ENCODE measurements around the gene ACSF3.

The ACSF3 gene

DNA sequence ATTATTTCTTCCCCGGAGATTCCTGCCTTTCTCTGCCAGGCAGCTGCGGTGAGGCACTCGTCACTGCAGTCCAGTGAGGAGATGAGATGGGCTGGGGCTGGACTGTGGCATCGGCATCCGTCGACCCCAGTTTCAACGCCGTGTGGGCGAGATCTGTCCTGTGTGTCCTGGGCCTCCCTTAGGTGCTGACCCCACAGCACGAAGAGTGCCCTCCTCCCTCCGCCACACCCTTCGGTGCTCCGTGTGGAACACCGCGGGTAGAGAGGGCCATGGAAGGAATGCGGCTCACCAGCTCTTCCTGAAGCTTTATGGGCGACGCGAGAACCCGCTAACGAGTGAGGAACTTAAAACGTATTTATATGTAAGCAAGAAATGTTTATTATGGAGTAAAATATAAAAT lies 17.6 kb downstream of the ACSF3 start:
- no peak for DNase-seq

DNA sequence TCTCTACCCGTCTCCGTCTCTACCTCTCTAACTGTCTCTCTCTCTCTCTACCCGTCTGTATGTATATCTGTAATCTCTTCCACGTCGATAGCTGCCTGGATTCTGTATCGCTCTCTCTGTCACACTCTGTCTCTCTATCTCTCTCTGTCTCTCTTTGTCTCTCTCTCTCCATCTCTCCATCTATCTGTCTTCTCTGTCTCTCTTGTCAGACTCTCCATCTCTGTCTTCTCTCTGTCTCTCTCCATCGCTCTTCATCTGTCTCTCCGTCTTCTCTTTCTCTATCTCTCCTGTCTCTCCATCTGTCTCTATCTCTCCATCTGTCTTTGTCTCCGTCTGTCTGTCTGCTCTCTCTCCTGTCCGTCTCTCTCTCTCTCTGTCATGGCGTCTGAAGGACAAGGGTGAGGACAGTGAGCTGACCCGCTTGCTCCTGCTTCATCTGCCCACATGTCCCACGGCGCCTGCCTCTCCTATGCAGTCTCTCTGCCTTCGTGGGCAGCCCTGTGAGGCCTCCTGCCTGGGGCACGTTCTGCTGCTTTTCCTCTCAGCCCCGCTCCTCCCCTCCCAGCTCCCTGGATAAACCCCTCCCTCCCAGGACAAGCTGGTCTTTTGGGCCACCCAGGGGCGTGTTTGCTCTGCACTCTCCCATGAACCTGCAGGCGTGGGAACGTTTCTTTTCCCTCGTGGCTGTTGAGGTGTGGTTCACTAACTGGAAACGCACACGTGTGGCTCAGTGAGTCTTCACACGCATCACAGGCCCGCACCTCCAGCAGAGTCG lies 18.9 kb downstream of the ACSF3 start:
- no peak for DNase-seq

DNA sequence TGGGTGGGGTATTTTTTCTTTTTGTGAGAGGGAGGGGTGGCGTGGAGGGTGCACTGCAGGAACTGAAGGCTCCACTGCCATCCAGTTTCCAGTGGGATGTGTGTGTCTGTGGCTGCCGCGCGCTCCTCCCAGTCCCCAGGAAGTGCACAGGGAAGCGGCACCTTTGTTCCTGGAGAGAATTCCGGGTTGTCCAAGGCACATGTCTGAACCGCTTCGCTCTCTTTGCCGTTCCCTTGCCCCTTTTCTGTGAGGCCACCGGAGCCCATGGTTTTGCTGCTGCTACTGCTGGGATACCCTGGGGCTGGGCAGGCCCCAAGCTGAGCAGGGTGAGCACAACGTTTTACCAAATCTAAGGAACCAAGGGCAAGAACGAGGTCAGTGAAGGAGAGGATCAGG lies 19.5 kb downstream of the ACSF3 start:
- no peak for DNase-seq

DNA sequence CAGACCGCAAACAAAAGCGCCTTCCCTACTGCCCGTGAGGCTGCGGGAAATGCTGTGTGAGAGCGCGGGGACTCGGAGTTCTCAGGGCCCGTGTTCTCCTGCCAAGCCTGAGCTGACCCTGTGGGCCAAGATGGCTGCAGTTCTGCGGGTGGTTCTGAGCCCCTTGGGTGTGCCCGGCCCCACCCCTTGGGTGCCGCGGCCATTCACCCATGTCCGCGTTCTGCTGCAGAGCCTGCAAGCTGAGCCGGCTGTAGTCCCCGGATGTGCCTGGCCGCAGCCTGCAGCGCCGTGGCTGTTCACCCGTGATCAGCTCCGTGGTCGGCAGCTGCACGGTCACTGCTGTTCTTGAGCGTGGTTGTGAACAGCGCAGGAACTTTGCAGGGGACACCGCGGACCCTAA lies 20.0 kb downstream of the ACSF3 start:
- no peak for DNase-seq

DNA sequence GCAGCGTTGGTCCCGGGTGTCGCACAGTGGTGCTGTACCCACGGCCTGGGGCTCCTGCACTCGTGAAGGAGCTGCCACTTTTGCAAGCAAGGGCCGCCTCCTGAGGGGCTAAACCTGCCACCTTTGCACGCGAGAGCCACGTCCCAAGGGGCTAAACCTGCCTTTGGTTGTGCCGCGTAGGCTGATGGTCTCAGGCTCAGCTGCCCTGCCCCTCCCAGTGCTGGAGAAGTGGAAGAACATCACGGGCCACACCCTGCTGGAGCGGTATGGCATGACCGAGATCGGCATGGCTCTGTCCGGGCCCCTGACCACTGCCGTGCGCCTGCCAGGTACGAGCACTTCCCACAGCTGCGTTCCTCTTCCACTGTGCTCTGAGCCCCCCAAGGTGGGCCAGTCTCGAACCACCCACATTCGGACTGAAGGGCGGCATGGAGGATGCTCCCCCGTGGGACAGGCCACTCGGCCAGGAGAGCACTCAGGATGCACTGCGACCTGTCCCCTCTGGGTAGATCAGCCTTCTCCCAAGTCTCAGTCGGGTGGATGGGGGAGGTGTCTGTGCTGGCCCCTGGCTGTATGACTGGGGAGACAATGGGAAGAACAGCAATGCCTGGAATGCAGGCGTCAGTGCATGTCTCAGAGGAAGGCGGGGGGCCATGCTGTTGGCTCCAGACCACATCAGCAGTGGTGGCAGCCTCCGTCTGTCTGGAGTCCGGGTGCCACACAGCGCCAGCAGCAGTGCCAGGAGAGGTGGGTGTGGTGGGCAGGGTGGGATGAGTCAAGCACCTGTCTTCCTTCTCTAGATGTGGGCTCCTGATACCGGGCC lies 20.7 kb downstream of the ACSF3 start:
- no peak for DNase-seq

DNA sequence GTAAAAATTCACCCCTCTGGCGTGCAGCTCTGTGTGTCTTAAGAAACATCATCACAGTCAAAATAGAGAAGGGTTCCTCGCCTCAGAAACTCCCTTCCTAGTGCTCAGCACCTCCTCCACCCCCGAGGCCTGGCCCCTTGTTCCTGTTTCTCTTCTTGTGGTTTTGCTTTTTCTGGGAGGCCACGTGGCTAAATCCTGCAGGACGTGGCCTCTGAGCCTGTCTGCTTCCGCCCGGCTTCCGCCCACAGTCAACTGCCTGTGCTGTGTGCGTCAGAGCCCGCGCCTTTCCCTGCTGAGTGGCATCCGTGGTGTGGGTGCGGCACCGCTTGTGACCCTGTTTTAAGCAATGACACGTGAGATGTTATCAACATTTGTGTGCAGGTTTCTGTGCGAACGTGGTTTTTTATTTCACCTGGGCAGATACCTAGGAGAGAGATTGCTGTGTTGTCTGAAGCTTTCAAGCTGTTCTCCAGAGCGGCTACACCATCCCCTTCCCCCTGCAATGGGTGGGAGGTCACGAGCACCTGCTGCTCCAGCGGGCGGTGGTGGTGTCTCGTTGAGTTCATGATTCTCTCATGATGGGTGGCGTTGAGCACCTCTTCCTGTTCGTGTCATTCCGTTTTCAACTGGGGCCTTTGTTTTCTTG lies 21.7 kb downstream of the ACSF3 start:
- no peak for DNase-seq

DNA sequence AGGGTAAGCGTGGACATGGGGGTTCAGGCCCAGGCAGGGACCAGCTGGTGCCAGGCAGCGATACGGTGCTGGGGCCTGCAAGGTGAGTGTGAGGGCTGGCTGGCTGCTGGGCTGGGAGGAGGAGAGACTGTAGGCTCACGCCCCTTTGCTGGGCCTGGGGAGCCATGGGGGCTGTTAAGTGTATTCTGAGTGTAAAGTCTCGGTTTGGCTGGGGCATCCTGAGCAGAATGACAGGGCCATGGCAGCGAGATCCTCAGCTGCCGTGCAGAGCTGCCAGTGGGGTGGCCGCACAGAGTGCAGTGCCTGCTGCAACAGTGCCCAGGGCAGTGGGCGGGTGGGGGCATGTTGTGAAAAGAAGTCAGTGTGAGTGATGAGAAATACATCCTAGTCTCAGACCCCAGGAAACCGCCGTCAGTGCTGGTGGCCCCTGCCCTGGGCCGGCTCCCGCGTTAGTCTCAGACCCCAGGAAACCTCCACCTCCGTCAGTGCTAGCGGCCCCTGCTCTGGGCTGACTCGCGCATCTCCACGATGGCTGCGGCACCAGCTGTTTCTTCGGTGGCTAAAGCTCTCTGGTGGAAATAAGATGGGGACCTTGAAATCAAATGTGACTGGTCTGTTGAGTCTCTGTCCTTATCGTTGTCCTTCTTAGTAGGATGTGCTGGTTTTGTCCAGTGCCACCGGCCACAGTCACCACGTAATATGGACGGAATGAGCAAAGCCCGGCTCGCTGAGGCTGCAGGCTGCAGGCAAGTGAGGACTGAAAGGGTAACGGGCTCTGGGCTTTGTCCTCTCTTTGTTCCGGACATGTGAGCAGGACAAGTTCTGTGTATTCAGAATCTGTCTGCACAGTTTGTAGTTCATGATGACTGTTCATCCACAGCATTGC lies 22.9 kb downstream of the ACSF3 start:
- DNase-seq, result no peak

DNA sequence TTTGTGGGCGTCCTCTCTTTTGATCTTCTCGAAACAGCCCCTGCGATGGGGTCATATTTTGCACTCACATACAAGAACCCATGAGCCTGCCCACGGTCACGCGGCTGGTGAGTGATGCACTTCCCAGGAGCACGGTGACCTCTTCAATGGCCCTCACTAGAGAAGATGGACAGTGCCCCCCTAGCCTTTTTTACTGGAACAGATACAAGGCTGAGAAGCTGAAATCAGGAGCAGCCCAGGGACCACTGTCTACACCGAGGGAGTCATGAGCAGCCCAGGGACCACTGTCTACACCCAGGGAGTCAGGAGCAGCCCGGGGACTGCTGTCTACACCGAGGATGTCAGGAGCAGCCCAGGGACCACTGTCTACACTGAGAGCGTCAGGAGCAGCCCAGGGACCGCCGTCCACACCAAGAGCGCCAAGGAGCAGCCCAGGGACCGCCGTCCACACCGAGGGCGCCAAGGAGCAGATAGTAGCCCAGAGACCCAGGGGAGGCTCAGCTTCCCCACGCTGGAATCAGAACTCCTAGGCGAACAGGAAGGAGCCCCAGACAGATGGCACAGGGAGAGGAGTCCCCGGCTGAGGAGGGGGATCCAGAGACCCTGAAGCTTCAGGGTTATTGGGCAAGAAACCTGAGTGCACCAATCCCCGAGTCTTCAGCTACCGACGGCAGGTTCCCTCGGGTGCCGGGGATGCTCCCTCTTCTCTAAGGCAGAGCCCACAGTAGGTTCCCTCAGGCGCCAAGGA lies 23.7 kb downstream of the ACSF3 start:
- no peak for DNase-seq

DNA sequence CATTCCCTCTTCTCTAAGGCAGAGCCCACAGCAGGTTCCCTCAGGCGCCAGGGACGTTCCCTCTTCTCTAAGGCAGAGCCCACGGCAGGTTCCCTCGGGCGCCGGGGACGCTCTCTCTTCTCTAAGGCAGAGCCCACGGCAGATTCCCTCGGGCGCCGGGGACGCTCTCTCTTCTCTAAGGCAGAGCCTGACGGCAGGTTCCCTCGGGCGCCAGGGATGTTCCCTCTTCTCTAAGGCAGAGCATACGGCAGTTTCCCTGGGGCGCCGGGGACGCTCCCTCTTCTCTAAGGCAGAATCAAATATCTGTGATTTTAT lies 24.3 kb downstream of the ACSF3 start:
- no peak for DNase-seq

DNA sequence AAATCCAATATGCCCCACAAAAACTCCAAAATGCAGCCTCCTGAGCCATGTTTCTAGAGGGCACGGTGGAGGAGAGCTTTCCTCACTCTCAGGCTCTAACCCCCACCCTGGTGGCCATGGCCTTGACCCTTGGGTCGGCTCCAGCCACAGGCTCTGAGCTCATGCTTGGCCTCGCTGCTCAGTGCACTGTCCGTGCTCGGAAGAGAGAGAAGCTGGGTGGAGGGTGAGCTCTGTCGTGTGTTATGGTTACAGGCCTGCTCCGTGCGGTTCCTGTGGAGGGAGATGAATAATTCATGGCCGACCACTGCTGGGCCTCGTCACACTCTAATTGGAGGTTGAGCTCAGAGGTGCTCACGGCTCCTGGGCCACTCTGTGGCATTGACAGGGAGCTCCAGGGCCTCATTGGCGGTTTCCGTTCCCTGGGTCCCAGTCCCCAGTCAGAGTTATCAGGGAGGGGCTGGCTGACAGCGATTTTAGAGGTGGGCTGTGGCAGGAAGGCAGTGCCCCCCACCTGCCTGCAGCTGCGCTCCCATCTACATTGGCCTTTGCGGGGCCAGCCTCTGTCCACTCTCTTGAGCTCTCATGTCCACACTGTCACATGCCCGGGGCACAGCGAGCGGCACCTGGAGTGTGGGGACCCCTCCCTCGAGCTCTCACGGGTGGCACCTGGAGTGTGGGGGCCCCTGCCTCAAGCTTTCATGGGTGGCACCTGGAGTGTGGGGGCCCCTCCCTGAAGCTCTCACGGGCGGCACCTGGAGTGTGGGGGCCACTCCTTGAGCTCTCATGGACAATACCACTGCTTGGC lies 24.9 kb downstream of the ACSF3 start:
- DNase-seq, result no peak

DNA sequence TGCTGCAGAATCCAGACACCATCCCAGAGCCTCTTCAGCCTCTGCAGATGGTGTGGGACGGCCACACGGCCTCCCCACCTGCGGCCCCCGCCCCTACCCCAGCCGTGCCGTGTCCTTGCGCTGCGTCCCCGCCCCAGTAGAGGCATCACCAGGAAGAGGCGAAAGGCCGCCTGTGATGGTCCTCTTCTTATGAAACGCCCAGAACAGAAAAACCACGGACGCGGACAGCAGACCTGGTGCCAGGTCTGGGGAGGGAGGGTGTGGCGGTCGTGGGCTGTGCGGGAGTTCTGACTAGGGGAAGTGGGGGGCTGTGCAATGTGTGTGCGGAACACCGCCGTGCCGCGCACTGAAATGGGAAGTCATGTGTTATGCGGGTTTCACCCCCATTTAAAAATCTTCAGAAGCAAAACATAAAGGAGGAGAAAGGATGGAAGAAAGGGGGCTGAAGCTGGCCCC lies 25.5 kb downstream of the ACSF3 start:
- DNase-seq, result no peak

DNA sequence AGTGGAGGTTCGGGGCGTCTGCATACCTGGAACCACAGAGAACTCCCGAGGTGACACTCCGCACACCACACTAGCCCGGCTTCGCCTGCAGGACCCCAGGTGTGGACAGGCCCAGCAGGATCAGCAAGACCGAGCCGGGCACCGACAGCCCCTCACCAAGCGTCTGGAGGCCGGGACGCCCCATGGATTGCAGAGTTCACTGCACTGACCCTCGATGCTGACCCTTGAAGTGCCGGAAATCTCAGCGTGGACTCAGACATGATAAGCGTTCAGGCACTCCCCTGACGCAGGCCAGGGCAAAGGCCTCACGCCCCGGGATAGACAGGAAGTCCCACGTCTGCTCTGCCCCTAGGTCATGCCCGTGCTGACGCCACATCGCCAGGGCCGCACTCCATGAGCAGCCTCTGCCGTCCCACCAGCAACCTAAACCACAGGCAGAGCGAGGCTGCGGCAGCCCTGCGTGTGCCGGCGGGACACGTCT lies 26.0 kb downstream of the ACSF3 start:
- no peak for DNase-seq

DNA sequence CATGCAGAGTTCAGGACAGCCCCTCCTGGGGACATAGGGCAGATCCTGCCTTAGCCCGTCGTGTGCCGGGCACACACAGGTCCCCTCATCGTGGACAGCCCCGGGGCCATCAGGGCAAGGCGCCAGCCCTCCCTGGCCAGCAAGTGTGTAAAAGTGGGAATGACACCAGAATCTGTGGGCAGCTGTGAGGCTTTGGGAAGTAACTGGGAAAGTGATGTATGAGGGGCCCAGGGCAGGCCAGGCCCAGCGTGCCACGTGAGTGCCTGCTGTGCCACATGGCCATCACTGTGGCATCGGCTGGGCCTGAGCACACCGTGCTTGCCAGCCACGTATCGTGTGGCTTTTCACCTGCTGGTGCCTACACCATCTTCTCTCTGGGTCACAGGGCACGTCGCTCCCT lies 26.6 kb downstream of the ACSF3 start:
- no peak for DNase-seq

DNA sequence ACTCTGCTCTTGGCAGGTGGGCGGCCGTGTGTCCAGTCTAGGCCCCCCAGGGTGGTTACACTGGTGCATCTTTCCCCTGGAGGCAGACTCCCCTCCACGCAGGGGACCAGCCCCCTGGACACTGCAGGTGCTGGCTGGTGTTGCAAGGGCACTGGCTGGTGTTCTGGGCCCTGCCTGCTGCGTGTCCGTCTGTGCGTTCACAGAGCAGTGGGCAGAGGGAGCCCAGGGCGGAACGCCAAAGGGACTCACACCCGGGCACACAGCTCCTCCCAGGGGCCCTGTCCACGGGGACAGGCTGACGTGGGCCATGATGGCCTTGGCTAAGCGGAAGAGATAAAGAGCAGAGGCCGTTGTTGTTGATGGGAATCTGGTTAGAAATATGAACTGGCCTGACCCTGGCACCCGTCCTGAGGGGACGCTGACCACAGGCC lies 27.3 kb downstream of the ACSF3 start:
- no peak for DNase-seq

DNA sequence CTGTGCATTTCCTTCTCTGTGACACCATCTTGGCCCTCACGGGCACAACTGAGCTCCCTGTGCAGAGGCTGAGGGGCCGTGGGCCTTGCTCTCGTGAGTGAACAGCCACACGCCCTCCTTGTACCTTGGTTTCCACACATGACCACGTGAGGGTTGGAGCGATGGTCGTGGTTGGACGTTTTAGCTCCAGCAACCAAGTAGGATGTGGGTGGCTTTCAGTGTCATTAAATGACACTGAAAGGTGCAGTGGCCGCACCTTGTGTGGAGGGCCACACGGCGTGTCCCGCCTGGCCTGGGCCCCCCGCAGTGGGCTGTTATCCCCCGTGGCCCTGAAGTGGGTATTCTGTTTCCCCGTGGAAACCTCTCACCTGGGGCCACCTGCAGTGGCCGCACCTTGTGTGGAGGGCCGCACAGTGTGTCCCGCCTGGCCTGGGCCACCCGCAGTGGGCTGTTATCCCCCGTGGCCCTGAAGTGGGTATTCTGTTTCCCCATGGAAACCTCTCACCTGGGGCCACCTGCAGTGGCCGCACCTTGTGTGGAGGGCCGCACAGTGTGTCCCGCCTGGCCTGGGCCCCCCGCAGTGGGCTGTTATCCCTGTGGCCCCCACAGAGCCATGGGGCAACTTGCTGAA lies 28.2 kb downstream of the ACSF3 start:
- DNase-seq, result no peak

DNA sequence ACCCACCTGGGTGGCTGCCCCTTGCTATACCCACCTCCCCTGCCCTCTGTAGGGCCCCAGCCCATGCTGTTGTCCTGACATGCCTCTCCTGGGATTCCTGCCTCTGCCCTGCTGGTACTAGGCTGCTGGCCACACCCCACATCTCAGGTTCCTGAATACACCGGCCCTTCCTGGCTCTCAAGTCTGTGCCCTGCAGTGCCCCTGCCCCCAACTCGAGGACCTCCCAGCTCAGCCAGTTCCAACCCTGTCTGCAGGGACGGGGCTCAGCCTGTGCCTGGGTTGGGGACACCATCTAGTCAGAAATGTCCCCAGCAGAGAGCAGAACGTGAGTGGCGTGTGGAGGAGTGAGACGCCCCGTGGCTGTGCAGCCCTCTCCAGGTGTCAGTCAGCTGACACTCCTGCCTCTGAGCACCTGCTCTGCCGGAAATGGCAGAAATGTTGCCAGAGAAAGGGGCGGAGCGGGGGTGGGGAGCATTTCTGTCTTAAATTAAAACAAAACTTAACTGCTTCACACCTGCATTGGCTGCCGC lies 28.7 kb downstream of the ACSF3 start:
- DNase-seq, result peak; percentile 33

DNA sequence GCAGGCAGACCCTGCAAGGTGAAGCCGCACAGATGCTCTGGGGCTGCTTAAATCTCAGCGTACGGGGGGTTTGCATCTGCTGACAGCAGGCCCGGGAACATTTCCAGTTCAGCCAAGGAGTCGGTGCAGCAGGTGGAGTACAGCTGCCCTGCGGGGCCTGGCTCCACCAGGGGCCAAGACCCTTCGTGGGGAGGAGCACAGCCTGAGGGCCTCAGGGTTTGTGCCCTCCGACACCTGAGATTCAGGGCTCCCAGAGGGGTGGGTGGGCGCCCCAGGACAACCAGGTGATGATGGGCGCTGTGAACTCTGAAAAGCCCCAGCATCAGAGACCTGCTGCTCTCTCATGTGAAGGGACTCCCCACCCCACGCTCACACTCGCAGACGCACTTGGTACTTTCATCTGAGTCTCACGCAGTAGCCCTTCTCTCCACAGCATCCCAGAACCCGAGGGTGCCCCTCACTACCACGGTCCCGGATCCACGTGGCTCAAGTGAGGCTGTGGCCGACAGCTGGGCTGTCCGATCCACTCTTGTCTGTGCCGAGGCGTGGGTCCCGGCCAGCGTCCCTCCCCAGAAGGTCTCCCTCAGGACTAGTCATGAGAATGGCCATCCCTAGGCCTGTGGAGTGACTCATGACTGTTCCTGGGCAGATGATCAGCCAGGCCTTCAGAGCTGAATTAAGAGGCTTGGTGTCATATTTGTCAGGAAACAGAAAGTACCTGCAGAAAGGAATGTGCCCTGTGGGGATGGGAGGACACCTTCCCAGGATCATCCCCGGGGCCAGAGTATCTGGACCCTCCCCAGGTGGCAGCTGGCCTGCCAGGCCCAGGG lies 29.6 kb downstream of the ACSF3 start:
- DNase-seq, result no peak

DNA sequence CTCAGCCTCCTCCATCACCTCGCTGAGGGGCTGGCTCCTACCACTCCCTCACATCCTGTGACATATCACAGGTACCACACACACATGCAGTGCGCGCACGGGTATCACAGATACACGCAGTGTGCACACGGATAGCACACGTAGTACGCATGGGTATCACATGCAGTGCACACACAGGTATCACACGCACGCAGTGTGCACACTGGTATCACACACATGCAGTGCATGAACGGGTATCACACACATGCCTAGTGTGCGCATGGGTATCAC lies 30.1 kb downstream of the ACSF3 start:
- DNase-seq, result no peak

DNA sequence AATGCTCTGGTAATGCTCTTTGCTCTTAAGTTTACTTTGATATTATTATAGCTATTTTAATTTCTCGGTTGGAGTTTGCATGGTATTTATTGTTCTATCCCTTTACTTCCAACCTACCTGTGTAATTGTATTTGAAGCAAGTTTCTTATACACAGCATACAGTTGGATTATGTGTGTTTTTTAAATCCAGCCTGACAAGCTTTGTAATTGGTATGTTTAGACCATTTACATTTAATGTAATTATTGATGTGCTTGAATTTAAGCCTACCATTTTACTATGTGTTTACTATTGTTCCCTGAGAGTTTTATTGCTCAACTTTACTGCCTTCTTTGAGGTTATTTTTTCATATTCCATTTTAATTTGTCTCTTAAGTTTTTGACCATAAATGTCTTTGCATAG lies 35.7 kb downstream of the ACSF3 start:
- DNase-seq, result no peak
